Neural cell (in vitro differentiated cells): ENCODE measurements around the gene STMN3. TPM values are rescaled to one million over a fixed set of nuclear protein-coding genes. Genes with fewer than 3 reads are reported as not detected.

Experiments
- H2AFZ ChIP-seq: fragments of 200-600, 300-800 bp; sonication (generic), shearing (Covaris generic); 2 replicates; pipeline ENCODE4 v1.6.0; 2014; ENCODE audit warnings: low read depth, mild to moderate bottlenecking, antibody characterized with exemption, low read length, moderate library complexity
- H3F3A ChIP-seq: fragments of 200-600 bp; shearing (Covaris generic); 2 replicates; pipeline ENCODE4 v1.6.1; 2016; ENCODE audit warnings: mild to moderate bottlenecking, moderate library complexity, mixed read lengths, antibody characterized with exemption, low read length; ENCODE audit not compliant: insufficient read depth, poor library complexity, severe bottlenecking
- H3K27ac ChIP-seq: fragments of 200-600, 300-800 bp; sonication (generic), shearing (Covaris generic); 2 replicates; pipeline ENCODE4 v1.5.1; 2014; ENCODE audit warnings: mild to moderate bottlenecking, low read length, moderate library complexity
- H3K27me3 ChIP-seq: fragments of 300-800, 200-600 bp; sonication (generic), shearing (Covaris generic); 2 replicates; pipeline ENCODE4 v1.6.0; 2014; ENCODE audit warnings: mild to moderate bottlenecking, low read depth, low read length, moderate library complexity; ENCODE audit not compliant: insufficient read depth
- H3K36me3 ChIP-seq: fragments of 300-800, 200-600 bp; sonication (generic), shearing (Covaris generic); 2 replicates; pipeline ENCODE4 v1.5.1; 2014; ENCODE audit warnings: mild to moderate bottlenecking, antibody characterized with exemption, low read length, moderate library complexity; ENCODE audit not compliant: insufficient read depth
- H3K4me2 ChIP-seq: fragments of 300-800, 200-600 bp; sonication (generic), shearing (Covaris generic); 2 replicates; pipeline ENCODE4 v1.6.0; 2014; ENCODE audit warnings: mild to moderate bottlenecking, low read length
- H3K4me3 ChIP-seq: fragments of 300-800, 200-600 bp; sonication (generic), shearing (Covaris generic); 2 replicates; pipeline ENCODE4 v1.5.1; 2014; ENCODE audit warnings: mild to moderate bottlenecking, low read length, moderate library complexity
- H3K79me2 ChIP-seq: fragments of 200-600 bp; shearing (Covaris generic); replicated peaks from 2 replicates; pipeline ENCODE4 v1.6.0; 2014; ENCODE audit warnings: mild to moderate bottlenecking, low read length, moderate library complexity; ENCODE audit not compliant: insufficient read depth
- H3K9ac ChIP-seq: fragments of 300-800, 200-600 bp; sonication (generic), shearing (Covaris generic); 2 replicates; pipeline ENCODE4 v1.6.1; 2016; ENCODE audit warnings: mild to moderate bottlenecking, low read length, mixed read lengths
- H3K9me2 ChIP-seq: fragments of 200-600 bp; shearing (Covaris generic); 2 replicates; pipeline ENCODE4 v1.6.1; 2016; ENCODE audit warnings: mild to moderate bottlenecking, low read length, mixed read lengths; ENCODE audit not compliant: insufficient read depth
- H3K9me3 ChIP-seq: fragments of 200-600, 300-800 bp; sonication (generic), shearing (Covaris generic); 2 replicates; pipeline ENCODE4 v1.6.1; 2016; ENCODE audit warnings: mild to moderate bottlenecking, mixed run types, low read length, moderate library complexity, mixed read lengths
- H4K20me1 ChIP-seq: fragments of 200-600 bp; shearing (Covaris generic); 2 replicates; pipeline ENCODE4 v1.6.1; 2016; ENCODE audit warnings: mild to moderate bottlenecking, mixed run types; ENCODE audit not compliant: insufficient read depth
- CTCF ChIP-seq: fragments of 450-650 bp; IDR thresholded peaks from 2 replicates; pipeline ENCODE4 v1.5.1; 2014; ENCODE audit warnings: antibody characterized with exemption, mild to moderate bottlenecking, moderate library complexity; ENCODE audit not compliant: poor library complexity, severe bottlenecking
- EP300 ChIP-seq: fragments of 450-650 bp; conservative IDR thresholded peaks from 2 replicates; pipeline ENCODE4 v1.6.1; 2014; ENCODE audit warnings: antibody characterized with exemption, mild to moderate bottlenecking, moderate library complexity; ENCODE audit not compliant: poor library complexity, severe bottlenecking
- EZH2 ChIP-seq: fragments of 200-600, 300-800 bp; shearing (Covaris generic), sonication (generic); IDR thresholded peaks from 2 replicates; pipeline ENCODE4 v1.6.1; 2014; ENCODE audit warnings: antibody characterized with exemption, low read length, borderline replicate concordance, mild to moderate bottlenecking; ENCODE audit not compliant: insufficient read depth, poor library complexity, severe bottlenecking
- MXI1 ChIP-seq: fragments of 450-650 bp; conservative IDR thresholded peaks from 2 replicates; pipeline ENCODE4 v1.6.1; 2014; ENCODE audit warnings: antibody characterized with exemption, mild to moderate bottlenecking; ENCODE audit not compliant: poor library complexity, severe bottlenecking
- POLR2AphosphoS5 ChIP-seq: IDR thresholded peaks from 2 replicates; pipeline ENCODE4 v1.6.1; 2012
- RAD21 ChIP-seq: fragments of 450-650 bp; conservative IDR thresholded peaks from 2 replicates; pipeline ENCODE4 v1.6.1; 2014; ENCODE audit warnings: antibody characterized with exemption, mild to moderate bottlenecking, moderate library complexity
- SMC3 ChIP-seq: fragments of 450-650 bp; conservative IDR thresholded peaks from 2 replicates; pipeline ENCODE4 v1.6.1; 2014; ENCODE audit warnings: antibody characterized with exemption, mild to moderate bottlenecking, moderate library complexity; ENCODE audit not compliant: poor library complexity
- TAF1 ChIP-seq: IDR thresholded peaks from 2 replicates; pipeline ENCODE4 v1.6.1; 2012; ENCODE audit warnings: low read depth
- polyA plus RNA-seq: library from polyadenylated mRNA; depleted of rRNA; stranded (reverse); fragments of >200 nt; gene quantifications from 2 replicates; pipeline ENCODE4 v1.2.3, GENCODE V29; 2014
- TF ChIP-seq, protein P1 (sequence below): IDR thresholded peaks from 2 replicates; pipeline ENCODE4 v1.6.1; 2012; ENCODE audit warnings: borderline replicate concordance

STMN3 gene
- polyA plus RNA-seq, 1 donor from 2014 or later, result 268 TPM

- Histone ChIP-seq H3K4me2 (no peak overlapping the region), H3F3A (no peaks in the 10 kb centered on the region), H3K27me3 (no peaks in the 10 kb centered on the region), H4K20me1 (no peaks in the 10 kb centered on the region), H3K9me3 (no peaks in the 10 kb centered on the region), H3K79me2 (no peaks in the 10 kb centered on the region), H3K4me3 (no peak overlapping the region), H3K36me3 (no peaks in the 10 kb centered on the region), H3K9me2 (no peaks in the 10 kb centered on the region), H3K9ac (no peak overlapping the region), H3K27ac (no peak overlapping the region), H2AFZ (no peak overlapping the region)
- no peak for TF ChIP-seq EP300
- TF ChIP-seq TAF1, result no peak
- TF ChIP-seq POLR2AphosphoS5, result no peak
- TF ChIP-seq CTCF, result no peak
- no peak for TF ChIP-seq RAD21
- TF ChIP-seq, protein P1, sequence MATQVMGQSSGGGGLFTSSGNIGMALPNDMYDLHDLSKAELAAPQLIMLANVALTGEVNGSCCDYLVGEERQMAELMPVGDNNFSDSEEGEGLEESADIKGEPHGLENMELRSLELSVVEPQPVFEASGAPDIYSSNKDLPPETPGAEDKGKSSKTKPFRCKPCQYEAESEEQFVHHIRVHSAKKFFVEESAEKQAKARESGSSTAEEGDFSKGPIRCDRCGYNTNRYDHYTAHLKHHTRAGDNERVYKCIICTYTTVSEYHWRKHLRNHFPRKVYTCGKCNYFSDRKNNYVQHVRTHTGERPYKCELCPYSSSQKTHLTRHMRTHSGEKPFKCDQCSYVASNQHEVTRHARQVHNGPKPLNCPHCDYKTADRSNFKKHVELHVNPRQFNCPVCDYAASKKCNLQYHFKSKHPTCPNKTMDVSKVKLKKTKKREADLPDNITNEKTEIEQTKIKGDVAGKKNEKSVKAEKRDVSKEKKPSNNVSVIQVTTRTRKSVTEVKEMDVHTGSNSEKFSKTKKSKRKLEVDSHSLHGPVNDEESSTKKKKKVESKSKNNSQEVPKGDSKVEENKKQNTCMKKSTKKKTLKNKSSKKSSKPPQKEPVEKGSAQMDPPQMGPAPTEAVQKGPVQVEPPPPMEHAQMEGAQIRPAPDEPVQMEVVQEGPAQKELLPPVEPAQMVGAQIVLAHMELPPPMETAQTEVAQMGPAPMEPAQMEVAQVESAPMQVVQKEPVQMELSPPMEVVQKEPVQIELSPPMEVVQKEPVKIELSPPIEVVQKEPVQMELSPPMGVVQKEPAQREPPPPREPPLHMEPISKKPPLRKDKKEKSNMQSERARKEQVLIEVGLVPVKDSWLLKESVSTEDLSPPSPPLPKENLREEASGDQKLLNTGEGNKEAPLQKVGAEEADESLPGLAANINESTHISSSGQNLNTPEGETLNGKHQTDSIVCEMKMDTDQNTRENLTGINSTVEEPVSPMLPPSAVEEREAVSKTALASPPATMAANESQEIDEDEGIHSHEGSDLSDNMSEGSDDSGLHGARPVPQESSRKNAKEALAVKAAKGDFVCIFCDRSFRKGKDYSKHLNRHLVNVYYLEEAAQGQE, result no peak
- no peak for TF ChIP-seq MXI1
- no peak for TF ChIP-seq EZH2
- TF ChIP-seq SMC3, result no peak
Measured at GRCh38 chr20:63675681-63676368, 22.6 kb upstream of the STMN3 start.

GRCh38 chr20:63673951-63674350, 20.7 kb upstream of the STMN3 start:
- Histone ChIP-seq H3K27me3 (no peaks in the 10 kb centered on the region), H3K9me2 (no peaks in the 10 kb centered on the region), H3K36me3 (no peaks in the 10 kb centered on the region), H3K4me3 (no peak overlapping the region), H3K9ac (no peak overlapping the region), H3K27ac (no peak overlapping the region), H3K79me2 (no peaks in the 10 kb centered on the region), H3F3A (no peaks in the 10 kb centered on the region), H2AFZ (no peak overlapping the region), H3K4me2 (no peak overlapping the region), H4K20me1 (no peaks in the 10 kb centered on the region), H3K9me3 (no peaks in the 10 kb centered on the region)
- TF ChIP-seq CTCF (no peak), POLR2AphosphoS5 (no peak), SMC3 (no peak), MXI1 (no peak), EP300 (no peak)
